Activated CD8-positive, alpha-beta memory T cell treated with anti-CD3 and anti-CD28 coated beads for 36 hours (primary cell): ENCODE data around the gene LTC4S. TPM values are rescaled to one million over a fixed set of nuclear protein-coding genes. Genes with fewer than 3 reads are reported as not detected.
"Not testable (repeated sequence)": the region's sequence is repeated elsewhere in the genome, so short reads cannot be mapped to it uniquely, and the experiment has no call there.

Experiments
- CTCF ChIA-PET: fragments of 350-600 bp; sonication (Branson Sonifier 250); formaldehyde crosslinking; loops from one replicate; lab custom pipeline; 2021; ENCODE audit warnings: antibody characterized with exemption; lab: Charles Lee
- POLR2A ChIA-PET: fragments of 350-600 bp; sonication (Branson Sonifier 250); formaldehyde crosslinking; loops from one replicate; lab custom pipeline; 2021; ENCODE audit warnings: antibody characterized with exemption; lab: Charles Lee
- total RNA-seq, 2 experiments: library from RNA; stranded (reverse); gene quantifications; one replicate each; pipeline ENCODE4 v1.2.3, GENCODE V29; 2021

Gene LTC4S, protein sequence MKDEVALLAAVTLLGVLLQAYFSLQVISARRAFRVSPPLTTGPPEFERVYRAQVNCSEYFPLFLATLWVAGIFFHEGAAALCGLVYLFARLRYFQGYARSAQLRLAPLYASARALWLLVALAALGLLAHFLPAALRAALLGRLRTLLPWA
- under 1 TPM; 0.55 to 0.65 TPM for total RNA-seq

- POLR2A ChIA-PET, result interaction anchor here (0.6 to 1.7 kb wide), 3 partner anchors 10 to 29 kb away, joined by 3 to 6 read pairs (median 4); partner anchors contain the start of gene SQSTM1
- CTCF ChIA-PET, result interaction anchor here (1.3 to 5.3 kb wide), 2 partner anchors 30 to 63 kb away, joined by 3 to 23 read pairs; no protein-coding TSS in a partner anchor
Measured at GRCh38 chr5:179793468-179794139, at the start of gene LTC4S. Gene LTC4S, plus strand, starts transcription at chr5:179793986. Its CDS starts 95 bp downstream, at chr5:179794081.

DNA sequence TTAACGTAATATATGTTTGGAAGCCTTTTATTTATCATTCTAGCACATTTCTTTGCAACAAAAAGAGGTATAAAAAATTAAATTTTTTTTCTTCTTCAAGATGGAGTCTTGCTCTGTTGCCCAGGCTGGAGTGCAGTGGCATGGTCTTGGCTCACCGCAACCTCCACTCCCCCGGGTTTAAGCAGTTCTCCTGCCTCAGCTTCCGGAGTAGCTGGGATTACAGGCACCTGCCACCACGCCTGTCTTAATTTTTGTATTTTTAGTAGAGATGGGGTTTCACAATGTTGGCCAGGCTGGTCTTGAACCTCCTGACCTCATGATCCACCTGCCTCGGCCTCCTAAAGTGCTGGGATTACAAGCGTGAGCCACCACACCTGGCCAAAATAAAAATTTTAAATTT lies 49.7 kb upstream of the LTC4S start:
- CTCF ChIA-PET, result interaction anchor here (0.7 kb wide), 1 partner anchor 36 kb away, joined by 3 read pairs; no protein-coding TSS in a partner anchor
- POLR2A ChIA-PET, result not testable (repeated sequence)

- CTCF ChIA-PET, result no interaction called here
- POLR2A ChIA-PET, result no interaction called here
Measured at GRCh38 chr5:179746872-179747271, 46.9 kb upstream of the LTC4S start.

DNA sequence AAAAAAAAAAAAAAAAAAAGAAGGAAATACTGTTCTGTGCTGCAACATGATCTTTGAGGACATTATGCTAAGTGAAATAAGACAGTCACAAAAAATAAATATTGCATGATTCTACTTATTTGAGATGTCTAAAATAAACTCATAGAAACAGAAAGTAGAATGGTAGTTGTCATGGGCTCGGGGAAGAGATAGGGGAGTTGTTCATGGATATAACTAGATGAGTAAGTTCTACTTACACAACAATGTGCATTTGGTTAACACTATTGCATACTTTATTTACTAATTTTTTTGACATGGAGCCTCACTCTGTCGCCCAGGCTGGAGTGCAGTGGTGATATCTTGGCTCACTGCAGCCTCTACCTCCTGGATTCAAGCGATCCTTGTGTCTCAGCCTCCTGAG lies 46.0 kb upstream of the LTC4S start:
- POLR2A ChIA-PET, result interaction anchor here (0.5 kb wide), 1 partner anchor 38 kb away, joined by 3 read pairs; no protein-coding TSS in a partner anchor
- CTCF ChIA-PET, result no interaction called here

DNA sequence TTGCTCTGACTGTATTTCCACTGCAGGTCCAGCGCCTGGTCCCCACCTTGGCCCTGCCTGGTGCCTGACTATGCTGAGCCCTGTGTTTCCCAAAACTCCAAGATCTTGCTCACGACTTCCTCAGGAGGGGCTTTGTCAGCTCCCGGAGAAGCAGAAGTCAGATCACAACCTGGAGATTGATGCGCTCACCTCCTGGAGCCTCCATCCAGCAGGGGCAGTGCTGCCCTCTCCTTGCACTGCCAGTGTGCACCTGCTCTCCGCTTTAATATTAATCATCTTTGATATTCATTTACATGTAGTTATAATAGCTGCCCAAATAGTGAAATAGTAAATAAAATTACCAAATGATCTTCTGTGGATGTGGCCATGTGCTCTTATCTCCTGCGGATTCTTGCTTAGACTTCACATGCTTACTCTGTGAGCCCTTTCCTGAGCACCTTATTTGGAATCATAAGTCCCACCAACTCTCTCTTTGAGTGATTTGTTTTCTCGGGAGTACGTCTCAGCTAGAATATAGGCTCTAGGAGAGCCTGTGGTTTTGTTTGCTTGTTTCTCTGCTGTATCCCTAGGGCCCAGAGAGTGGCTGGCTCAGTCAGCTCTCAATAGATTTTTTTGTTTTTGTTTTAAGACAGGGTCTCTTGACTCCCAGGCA lies 43.8 kb upstream of the LTC4S start:
- ChIA-PET POLR2A (no interaction called here), CTCF (no interaction called here)

DNA sequence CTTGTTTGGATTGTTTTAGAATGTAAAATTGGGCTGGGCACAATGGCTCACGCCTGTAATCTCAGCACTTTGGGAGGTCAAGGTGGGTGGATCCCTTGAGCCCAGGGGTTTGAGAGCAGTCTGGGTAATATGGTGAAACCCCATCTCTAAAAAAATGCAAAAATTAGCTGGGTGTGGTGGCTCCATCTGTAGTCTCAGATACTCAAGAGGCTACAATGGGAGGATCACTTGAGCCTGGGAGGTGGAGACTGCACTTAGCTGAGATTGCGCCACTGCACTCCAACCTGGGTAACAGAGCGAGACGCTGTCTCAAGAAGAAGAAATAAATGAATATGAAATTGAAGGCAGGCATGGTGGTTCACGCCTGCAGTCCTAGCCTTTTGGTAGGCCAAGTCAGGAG lies 39.8 kb upstream of the LTC4S start:
- CTCF ChIA-PET, result interaction anchor here (0.7 to 1.4 kb wide), 2 partner anchors 9 to 1631 kb away, joined by 3 to 4 read pairs; no protein-coding TSS in a partner anchor
- POLR2A ChIA-PET, result no interaction called here

GRCh38 chr5:179755022-179755421 lies 38.8 kb upstream of the LTC4S start:
- ChIA-PET CTCF (interaction anchor here (0.6 to 1.2 kb wide), 3 partner anchors 27 to 46 kb away, joined by 3 read pairs; no protein-coding TSS in a partner anchor), POLR2A (interaction anchor here (0.6 to 1.0 kb wide), 4 partner anchors 23 to 116 kb away, joined by 3 to 8 read pairs (median 4); partner anchors contain the start of gene MAML1)

DNA sequence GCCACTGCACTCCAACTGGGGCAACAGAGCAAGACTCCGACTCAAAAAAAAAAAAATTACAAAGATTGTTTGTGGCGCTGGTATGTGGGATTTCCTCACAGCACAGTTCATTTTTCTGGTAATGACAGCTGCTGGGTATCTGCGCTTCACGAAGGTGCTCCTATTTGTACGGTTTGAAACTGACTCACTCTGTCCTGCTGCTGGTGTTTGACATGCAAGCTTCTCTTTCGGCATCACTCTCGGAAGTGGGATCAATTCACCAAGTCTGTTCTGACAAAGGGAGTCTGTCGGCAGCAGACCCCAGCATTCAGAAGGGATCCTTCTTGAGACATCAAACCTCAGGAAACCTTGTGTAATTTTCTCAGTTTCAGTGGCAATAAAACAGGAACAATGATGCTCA lies 34.8 kb upstream of the LTC4S start:
- ChIA-PET POLR2A (interaction anchor here (0.7 kb wide), 1 partner anchor 136 kb away, joined by 5 read pairs; the partner anchor contains the start of gene HNRNPH1), CTCF (no interaction called here)

DNA sequence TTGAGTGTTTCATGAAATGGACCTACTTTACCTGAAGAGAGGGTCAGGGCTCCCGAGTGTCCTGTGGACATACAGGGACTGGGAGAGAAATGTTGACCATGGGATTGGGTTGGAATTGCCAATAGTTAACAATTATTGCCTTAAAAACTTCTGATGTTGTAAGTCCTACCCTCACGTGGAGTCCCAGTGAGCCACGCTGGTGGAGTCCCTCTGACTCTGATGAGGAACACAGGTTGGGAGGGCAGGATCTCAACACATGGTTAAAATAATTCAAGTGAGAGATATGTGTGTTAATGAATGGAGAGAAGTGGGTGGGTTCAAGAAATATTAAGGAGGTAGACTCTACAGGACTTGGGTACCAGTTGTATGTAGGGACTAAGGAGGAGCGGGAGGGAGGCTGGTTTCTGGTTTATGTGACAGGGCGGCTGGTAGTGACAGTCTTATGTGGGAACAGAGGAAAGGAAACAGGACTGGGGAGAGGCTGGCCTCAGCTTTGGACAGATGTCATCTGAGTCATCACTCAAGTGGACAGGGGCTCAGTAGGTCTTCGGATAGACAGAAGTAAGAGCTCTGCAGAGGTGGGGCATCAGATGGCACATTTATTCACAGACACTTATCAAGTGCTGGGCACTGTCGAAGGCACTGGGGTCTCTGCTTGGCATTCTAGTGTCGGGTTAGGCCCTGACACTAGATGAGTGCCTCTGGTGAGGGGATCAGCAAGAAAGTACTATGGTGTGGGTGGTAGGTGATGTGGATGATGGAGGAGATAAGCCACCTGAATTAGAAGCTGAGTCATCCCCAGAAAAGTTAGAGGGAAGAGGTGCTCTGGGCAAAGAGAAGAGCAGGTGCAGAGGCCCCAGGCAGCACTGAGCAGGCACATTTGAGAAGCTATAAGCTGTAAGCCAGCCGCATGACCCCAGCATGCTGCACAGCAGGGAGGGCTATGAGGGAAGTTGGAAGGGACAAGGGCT lies 33.9 kb upstream of the LTC4S start:
- ChIA-PET POLR2A (interaction anchor here (0.8 kb wide), 1 partner anchor 81 kb away, joined by 4 read pairs; no protein-coding TSS in a partner anchor), CTCF (no interaction called here)

- ChIA-PET CTCF (interaction anchor here (0.6 to 2.2 kb wide), 12 partner anchors 8 to 154 kb away, joined by 3 to 23 read pairs (median 4); partner anchors contain the start of gene LTC4S), POLR2A (interaction anchor here (1.3 kb wide), 1 partner anchor 44 kb away, joined by 4 read pairs; no protein-coding TSS in a partner anchor)
Measured at GRCh38 chr5:179762079-179762780, 31.6 kb upstream of the LTC4S start.

GRCh38 chr5:179762781-179763176 lies 31.0 kb upstream of the LTC4S start:
- ChIA-PET CTCF (interaction anchor here (0.6 to 2.2 kb wide), 13 partner anchors 9 to 153 kb away, joined by 3 to 23 read pairs (median 4); partner anchors contain the start of gene LTC4S), POLR2A (interaction anchor here (1.3 kb wide), 1 partner anchor 43 kb away, joined by 4 read pairs; no protein-coding TSS in a partner anchor)

DNA sequence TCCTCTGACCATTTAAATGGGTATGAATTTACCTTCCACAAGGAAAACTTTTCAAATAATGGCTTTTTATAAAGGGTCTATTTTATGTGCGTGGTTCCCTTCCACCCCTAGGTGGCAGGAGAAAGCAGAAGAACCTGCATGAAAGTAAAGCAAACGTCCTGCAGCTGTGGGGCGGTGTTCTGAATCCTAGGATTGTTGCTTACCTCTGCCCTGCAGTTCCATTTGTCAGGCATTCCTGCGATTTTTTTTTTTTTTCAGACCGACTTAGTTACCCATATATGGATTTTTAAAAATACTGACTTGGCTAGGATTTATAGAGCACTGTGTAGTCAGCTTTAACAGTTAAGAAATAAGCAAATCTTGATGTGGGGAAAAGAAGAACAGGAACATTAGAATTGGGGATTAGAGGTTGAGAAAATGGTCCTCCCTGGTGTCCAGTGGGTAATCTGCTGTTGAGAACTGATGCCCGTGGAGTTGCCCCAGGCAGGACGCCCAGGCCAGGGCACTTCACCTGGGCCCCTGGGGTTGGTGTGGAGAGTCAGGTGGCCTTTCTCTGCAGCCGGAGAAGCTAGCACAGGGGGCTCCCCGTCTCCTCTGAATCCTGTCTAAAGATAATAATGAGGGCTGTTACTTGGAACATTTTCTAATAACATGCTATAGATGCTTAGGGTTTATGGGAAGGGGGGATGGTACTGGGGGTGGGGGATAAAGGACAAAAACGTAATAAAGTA lies 30.4 kb upstream of the LTC4S start:
- POLR2A ChIA-PET, result interaction anchor here (0.6 kb wide), 1 partner anchor 46 kb away, joined by 5 read pairs; no protein-coding TSS in a partner anchor
- CTCF ChIA-PET, result interaction anchor here (0.6 to 2.2 kb wide), 15 partner anchors 10 to 711 kb away, joined by 3 to 23 read pairs (median 4); partner anchors contain the start of gene LTC4S

DNA sequence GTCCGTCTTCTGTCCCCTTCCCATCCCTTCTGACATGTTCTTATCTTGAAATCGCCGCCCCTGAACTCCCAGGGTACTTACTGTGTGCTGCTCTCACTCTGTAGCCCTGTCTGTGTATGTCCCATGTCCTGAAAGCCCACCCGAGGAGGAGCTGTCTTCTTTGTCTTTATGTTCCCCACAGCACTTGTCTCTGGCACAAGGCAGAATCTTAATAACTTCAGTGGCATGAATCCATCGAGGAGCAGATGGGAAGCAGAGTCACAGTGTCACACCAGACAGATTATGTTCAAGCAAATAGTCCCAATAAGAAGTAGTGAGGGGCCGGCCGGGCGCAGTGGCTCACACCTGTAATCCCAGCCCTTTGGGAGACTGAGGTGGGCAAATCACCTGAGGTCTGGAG lies 29.7 kb upstream of the LTC4S start:
- ChIA-PET CTCF (interaction anchor here (1.7 to 2.2 kb wide), 4 partner anchors 13 to 32 kb away, joined by 4 to 23 read pairs (median 6); partner anchors contain the start of gene LTC4S), POLR2A (interaction anchor here (0.7 kb wide), 1 partner anchor 30 kb away, joined by 4 read pairs; the partner anchor contains the start of gene LTC4S)

- CTCF ChIA-PET, result no interaction called here
- POLR2A ChIA-PET, result no interaction called here
Measured at GRCh38 chr5:179765400-179765799, 28.4 kb upstream of the LTC4S start.

- CTCF ChIA-PET, result interaction anchor here (1.6 kb wide), 1 partner anchor 150 kb away, joined by 3 read pairs; no protein-coding TSS in a partner anchor
- POLR2A ChIA-PET, result no interaction called here
Measured at GRCh38 chr5:179766021-179766725, 27.6 kb upstream of the LTC4S start.
